Esophagus squamous epithelium (tissue), 5 donors: ENCODE measurements around the gene MYO3B. TPM values are rescaled to one million over a fixed set of nuclear protein-coding genes. Genes with fewer than 3 reads are reported as not detected.

ENCODE experiments used
- DNase-seq: peaks from one replicate; lab custom pipeline; 2025; lab: John Stamatoyannopoulos, UW
- H3K27ac ChIP-seq, 4 donors: fragments of 200-600 bp; sonication (generic); one replicate each; pipeline ENCODE4 v1.5.1; 2016 to 2019; ENCODE audit warnings: mild to moderate bottlenecking in 1 of 4
- H3K27me3 ChIP-seq, 4 donors: fragments of 200-600 bp; sonication (generic); 1 replicate in 3 of 4; 2 replicates in 1 of 4; pipeline versions ENCODE4 v1.5.1 to v1.6.0; 2017 to 2021; ENCODE audit warnings: antibody characterized with exemption in 1 of 4
- H3K36me3 ChIP-seq, 3 donors: fragments of 200-600 bp; sonication (generic); one replicate each; pipeline ENCODE4 v1.5.1; 2016 to 2019
- H3K4me1 ChIP-seq, 3 donors: fragments of 200-600 bp; sonication (generic); one replicate each; pipeline ENCODE4 v1.5.1; 2017 to 2019
- H3K4me3 ChIP-seq, 4 donors: fragments of 200-600 bp; sonication (generic); 1 replicate in 3 of 4; 2 replicates in 1 of 4; pipeline ENCODE4 v1.5.1; 2016 to 2019; ENCODE audit warnings: mild to moderate bottlenecking in 2 of 4, moderate library complexity in 1 of 4
- H3K9me3 ChIP-seq, 3 donors: fragments of 200-600 bp; sonication (generic); one replicate each; pipeline ENCODE4 v1.5.1; 2016 to 2019
- CTCF ChIP-seq, 6 experiments: fragments of 450-650 bp in 4 of 6; fragments of 200-600 bp in 2 of 6; sonication (generic) in 2 of 6; IDR thresholded peaks; one replicate each; pipeline ENCODE4 v1.5.1; 2016 to 2019; ENCODE audit warnings: antibody characterized with exemption in 6 of 6, mild to moderate bottlenecking in 4 of 6, moderate library complexity in 4 of 6
- POLR2A ChIP-seq, 4 donors: fragments of 450-650 bp; IDR thresholded peaks; one replicate each; pipeline ENCODE4 v1.6.1; 2017; ENCODE audit warnings: antibody characterized with exemption in 4 of 4, mild to moderate bottlenecking in 4 of 4, moderate library complexity in 3 of 4
- WGBS, 2 donors: methylation state at CpG; one replicate each; pipeline ENCODE4 v1.1.5; 2018; 5-methylcytosine and 5-hydroxymethylcytosine counted together
- intact Hi-C: fragments of 100-400 bp; cut with DNase I; formaldehyde crosslinking; loops from one replicate; pipeline ENCODE4 v1.15.0; 2022
- total RNA-seq, 4 donors: library from RNA; depleted of rRNA; stranded (reverse); fragments of >200 nt; gene quantifications; one replicate each; pipeline ENCODE4 v1.1.0, GENCODE V29; 2016
- donor health status: DM: yes; HTN: yes; CAD: no.

Gene MYO3B
- total RNA-seq, 4 donors from 2014 or later, result 0.15 to 0.38 (median 0.18) TPM

DNA sequence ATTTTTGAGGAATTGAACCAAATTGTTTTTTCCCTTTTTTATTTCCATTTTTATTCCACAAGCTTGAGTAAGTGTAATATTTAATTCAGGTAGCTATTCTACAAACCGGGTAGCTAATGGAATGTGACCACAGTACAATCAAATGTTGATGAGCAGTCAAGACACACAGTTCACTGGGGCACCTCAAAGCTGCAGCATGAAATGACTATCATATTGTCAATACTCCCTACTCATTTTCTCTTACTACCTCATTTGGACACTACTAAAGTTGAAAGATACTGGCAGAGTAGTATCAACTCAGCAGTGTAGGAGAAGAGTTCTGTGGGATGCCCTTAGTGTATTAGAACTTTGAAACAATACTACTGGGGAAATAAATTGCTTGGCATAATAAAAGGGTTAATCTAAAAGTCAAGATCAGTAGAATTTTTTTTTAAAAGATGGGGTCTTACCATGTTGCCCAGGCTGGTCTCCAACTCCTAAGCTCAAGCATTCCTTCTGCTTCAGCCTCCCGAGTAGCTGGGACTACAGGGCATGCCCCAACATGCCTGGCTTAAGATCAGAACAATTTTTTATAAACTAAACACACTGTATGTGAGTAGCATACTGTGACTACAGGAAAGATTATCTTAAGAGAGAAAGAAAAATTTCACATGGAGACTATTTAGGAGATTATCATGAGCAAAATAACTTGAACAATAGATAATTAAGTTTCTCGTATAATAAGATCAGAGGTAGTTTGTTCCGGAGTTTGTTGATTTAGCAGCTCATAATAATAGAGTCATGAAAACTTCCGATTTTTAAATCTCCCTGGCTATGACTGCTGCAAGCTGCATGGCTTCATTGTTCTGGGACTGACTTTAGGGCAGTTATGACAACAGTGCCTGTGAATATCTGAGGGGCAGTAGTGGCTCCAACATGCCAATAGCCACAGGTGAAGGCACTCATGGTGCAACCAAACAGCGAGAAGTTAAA is 43.7 kb downstream of the MYO3B start:
- no peak for DNase-seq
- TF ChIP-seq POLR2A (IDR thresholded peaks at IDR 0.05) (no peak), CTCF (IDR thresholded peaks at IDR 0.05) (no peak)
- Histone ChIP-seq H3K27ac (peak overlapping the region in 1 of 4 donors; percentile 25), H3K4me1 (peaks cover 0 to 31% (median 7%) of the 10 kb centered on the region in 3 donors), H3K9me3 (no peaks in the 10 kb centered on the region), H3K27me3 (no peaks in the 10 kb centered on the region), H3K4me3 (no peak overlapping the region), H3K36me3 (no peaks in the 10 kb centered on the region)
- intact Hi-C loops, result no loop called here
- WGBS, 2 donors, result 27 to 28% methylated on average over 6 of the region's 6 CpGs

DNA sequence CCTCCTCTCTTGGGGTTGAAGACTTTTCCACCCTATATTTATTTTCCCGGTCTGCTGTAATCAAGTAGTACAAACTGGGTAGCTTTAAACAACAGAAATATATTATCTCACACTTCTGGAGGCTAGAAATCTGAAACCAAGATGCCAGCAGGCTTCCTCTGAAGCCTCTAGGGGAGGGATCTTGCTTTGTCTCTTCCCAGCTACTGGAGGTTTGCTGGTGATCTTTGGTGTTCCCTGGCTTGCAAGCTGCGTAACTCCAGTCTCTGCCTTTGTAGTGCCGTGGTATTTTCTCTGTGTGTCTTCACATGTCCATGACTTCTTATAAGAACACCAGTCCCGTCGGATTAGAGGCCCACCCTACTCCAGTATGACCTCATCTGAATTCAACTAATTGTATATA is 44.4 kb downstream of the MYO3B start:
- intact Hi-C loops, result no loop called here
- WGBS, 2 donors, result 52 to 58% methylated on average over 5 of the region's 5 CpGs
- H3K9me3 ChIP-seq, result no peaks in the 10 kb centered on the region
- peaks cover 0 to 27% (median 7%) of the 10 kb centered on the region in 3 donors for H3K4me1 ChIP-seq
- no peaks in the 10 kb centered on the region for H3K27me3 ChIP-seq
- no peaks in the 10 kb centered on the region for H3K36me3 ChIP-seq
- no peak overlapping the region for H3K4me3 ChIP-seq
- no peak for DNase-seq
- TF ChIP-seq CTCF (IDR thresholded peaks at IDR 0.05) (no peak), POLR2A (IDR thresholded peaks at IDR 0.05) (no peak)
- H3K27ac ChIP-seq, result peak overlapping the region in 1 of 4 donors; percentile 25

- Histone ChIP-seq H3K9me3 (no peaks in the 10 kb centered on the region), H3K27me3 (no peaks in the 10 kb centered on the region), H3K36me3 (no peaks in the 10 kb centered on the region), H3K4me1 (peaks cover 0 to 23% (median 7%) of the 10 kb centered on the region in 3 donors), H3K4me3 (no peak overlapping the region), H3K27ac (no peak overlapping the region)
- 58 to 66% methylated on average over 2 of the region's 2 CpGs for WGBS, 2 donors
- no peak for TF ChIP-seq POLR2A (IDR thresholded peaks at IDR 0.05)
- TF ChIP-seq CTCF (IDR thresholded peaks at IDR 0.05), result no peak
- DNase-seq, result no peak
- intact Hi-C loops, result no loop called here
Measured at GRCh38 chr2:170222842-170223241, 44.9 kb downstream of the MYO3B start.

DNA sequence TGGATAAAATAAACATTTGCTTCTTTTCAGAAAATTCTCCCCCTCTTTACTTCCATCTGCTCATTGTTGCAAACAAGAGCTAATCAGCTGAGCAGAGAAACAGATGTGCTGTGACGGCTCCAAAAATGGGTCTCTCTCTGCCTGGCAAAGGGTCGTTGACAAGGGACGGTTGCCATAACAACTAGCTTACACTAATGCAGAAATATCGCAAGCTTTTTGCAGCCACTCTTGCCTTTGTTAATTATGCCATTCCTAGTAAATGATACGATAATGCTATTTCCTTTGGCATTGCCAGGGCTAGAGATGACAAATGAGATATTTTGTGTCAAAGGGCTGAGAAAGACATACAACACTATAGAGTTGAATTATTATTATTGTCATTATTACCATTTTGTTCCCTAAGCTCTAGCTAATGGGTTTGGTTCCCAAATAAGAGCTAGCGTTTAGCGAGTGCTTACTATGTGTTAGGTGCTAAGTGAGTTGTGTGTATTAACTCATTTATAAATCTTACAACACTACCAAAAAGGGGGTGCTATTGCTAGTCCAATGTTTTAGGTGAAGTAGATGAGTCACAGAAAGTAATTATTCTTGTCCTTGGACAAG is 46.8 kb downstream of the MYO3B start:
- Histone ChIP-seq H3K4me1 (peaks cover 0 to 23% (median 7%) of the 10 kb centered on the region in 3 donors), H3K36me3 (no peaks in the 10 kb centered on the region), H3K9me3 (no peaks in the 10 kb centered on the region), H3K27ac (no peak overlapping the region), H3K4me3 (no peak overlapping the region), H3K27me3 (no peaks in the 10 kb centered on the region)
- 53 to 65% methylated on average over 7 of the region's 7 CpGs for WGBS, 2 donors
- no peak for TF ChIP-seq CTCF (IDR thresholded peaks at IDR 0.05)
- TF ChIP-seq POLR2A (IDR thresholded peaks at IDR 0.05), result no peak
- intact Hi-C loops, result no loop called here
- DNase-seq, result no peak

GRCh38 chr2:170226216-170226615 is 48.3 kb downstream of the MYO3B start:
- no peak for DNase-seq
- H3K4me1 ChIP-seq, result peaks cover 0 to 23% (median 7%) of the 10 kb centered on the region in 3 donors
- TF ChIP-seq POLR2A (IDR thresholded peaks at IDR 0.05) (no peak), CTCF (IDR thresholded peaks at IDR 0.05) (no peak)
- H3K9me3 ChIP-seq, result no peaks in the 10 kb centered on the region
- H3K4me3 ChIP-seq, result no peak overlapping the region
- no peaks in the 10 kb centered on the region for H3K27me3 ChIP-seq
- no peaks in the 10 kb centered on the region for H3K36me3 ChIP-seq
- no peak overlapping the region for H3K27ac ChIP-seq
- intact Hi-C loops, result no loop called here
- 43 to 61% methylated on average over 1 to 2 of the region's 4 CpGs for WGBS, 2 donors
